Embryonic facial prominence (tissue), 1 donor: ENCODE measurements around the gene TOGARAM2.

Experiments used
- DNase-seq: peaks from one replicate; pipeline ENCODE4 v3.0.0-alpha.2; 2016; ENCODE audit errors: extremely low spot score

The TOGARAM2 gene

GRCh38 chr2:28981016-28981441 is at the start of gene TOGARAM2:
Gene TOGARAM2 (plus strand): TSS chr2:28981298. CDS start chr2:28994835, 13,537 bp downstream.
- no peak for DNase-seq

DNA sequence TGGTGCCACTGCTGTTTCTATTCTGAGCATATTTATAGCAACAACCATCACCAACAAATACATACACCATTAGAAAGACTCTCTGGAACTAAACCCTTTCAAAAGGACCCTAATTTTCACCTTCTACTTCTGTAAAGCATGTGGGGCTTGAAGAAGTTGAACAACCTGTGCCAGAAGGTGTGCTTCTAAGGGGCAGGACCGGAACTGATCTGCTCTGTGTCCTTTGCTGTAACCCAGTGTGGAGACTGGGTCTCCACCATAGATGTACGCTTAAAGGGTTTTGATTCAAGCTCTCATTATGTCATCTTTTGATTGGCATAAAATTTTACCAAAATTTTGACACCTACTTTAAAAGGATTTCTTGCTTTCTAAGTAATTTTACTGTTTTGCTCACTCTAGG is 46.3 kb upstream of the TOGARAM2 start:
- DNase-seq, result no peak

- DNase-seq, result no peak
Measured at GRCh38 chr2:28941008-28941407, 40.1 kb upstream of the TOGARAM2 start.

GRCh38 chr2:28944535-28945248 is 36.4 kb upstream of the TOGARAM2 start:
- DNase-seq, result no peak

DNA sequence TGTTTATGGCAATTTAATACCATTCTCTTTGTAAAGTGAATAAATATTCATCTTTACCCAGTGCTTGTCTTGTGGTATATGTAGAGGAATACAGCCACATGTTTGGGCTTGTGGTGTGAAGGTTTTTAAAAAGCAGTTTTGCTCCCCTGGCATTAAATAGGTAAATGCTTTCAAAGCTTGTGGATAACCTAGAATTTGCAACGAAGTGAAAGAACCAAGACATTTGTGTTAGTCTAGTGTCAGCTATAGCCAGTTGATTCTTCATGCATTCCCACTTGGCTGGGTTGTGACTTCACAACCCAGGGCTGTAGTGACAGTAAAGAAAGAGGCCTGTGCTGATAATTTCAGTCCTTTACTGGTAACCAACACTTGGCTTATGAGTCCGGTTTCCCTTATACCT is 32.9 kb upstream of the TOGARAM2 start:
- no peak for DNase-seq

DNA sequence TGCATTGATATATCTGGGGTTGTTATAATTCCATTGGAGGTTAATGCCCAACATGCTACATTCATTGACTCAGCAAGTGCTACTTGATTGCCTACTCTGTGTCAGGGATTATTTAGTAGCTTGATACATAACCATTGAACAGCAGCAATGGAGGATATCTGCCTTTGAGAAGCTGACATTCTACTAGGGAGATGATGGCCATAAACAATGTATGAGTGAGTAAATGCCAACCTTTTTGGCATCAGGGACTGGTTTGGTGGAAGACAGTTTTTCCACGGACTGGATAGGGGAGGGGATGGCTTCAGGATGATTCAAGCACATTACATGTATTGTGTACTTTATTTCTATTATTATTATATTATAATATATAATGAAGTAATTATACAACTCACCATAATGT is 31.9 kb upstream of the TOGARAM2 start:
- no peak for DNase-seq

DNA sequence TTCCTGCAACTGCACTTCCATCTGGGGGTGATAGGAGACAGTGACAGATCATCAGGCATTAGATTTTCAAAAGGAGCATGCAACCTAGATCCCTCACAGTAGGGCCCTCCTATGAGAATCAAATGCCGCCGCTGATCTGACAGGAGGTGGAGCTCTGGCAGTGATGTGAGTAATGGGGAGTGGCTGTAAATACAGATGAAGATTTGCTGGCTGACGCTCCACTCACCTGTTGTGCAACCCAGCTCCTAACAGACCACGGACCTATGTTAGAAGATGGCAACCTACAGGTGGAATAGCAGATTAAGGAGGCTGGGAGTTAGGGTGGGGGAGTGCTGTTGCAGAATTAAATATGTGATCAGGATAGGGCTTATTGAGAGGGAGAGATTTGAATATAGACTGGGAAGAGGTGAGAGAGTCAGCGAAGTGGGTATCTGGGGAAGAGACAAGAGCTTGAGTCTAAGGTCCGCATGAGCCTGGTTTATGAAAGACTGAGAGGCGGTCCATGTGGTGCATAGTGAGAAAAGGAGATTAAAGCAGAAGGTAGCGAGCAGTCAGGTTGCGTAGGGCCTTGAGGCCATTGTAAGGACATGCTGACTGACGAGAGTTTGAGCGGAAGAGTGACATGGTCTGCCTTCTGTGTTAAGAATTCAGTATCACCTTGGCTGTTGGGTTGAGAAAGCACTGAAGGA is 31.3 kb upstream of the TOGARAM2 start:
- no peak for DNase-seq

GRCh38 chr2:28950941-28951630 is 30.0 kb upstream of the TOGARAM2 start:
- DNase-seq, result no peak

GRCh38 chr2:28951910-28952835 is 28.9 kb upstream of the TOGARAM2 start:
- DNase-seq, result no peak

GRCh38 chr2:28952836-28953211 is 28.3 kb upstream of the TOGARAM2 start:
- DNase-seq, result no peak

DNA sequence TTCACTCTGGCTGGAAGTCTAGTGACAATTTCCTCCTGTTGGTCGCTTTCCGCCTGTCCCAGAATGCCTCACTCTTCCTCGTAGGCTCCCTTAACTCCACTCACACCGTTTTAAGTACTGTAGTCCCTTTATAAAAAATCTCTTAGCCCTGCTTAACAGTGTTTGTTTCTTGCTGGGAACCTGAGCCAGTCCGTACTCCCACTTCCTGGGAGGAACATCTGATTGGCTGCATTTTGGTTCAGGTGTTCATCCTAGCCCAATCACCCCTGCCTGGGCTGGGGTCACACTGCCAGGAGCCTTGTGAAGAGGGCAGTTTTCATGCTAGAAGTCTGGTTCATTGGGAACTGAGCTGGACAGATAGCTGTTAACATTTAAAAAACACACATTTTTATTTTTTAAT is 25.6 kb upstream of the TOGARAM2 start:
- DNase-seq, result no peak

- no peak for DNase-seq
Measured at GRCh38 chr2:28956415-28956826, 24.7 kb upstream of the TOGARAM2 start.

GRCh38 chr2:28956890-28957289 is 24.2 kb upstream of the TOGARAM2 start:
- no peak for DNase-seq

- peak; percentile 76 for DNase-seq
Measured at GRCh38 chr2:28958689-28959088, 22.4 kb upstream of the TOGARAM2 start.

DNA sequence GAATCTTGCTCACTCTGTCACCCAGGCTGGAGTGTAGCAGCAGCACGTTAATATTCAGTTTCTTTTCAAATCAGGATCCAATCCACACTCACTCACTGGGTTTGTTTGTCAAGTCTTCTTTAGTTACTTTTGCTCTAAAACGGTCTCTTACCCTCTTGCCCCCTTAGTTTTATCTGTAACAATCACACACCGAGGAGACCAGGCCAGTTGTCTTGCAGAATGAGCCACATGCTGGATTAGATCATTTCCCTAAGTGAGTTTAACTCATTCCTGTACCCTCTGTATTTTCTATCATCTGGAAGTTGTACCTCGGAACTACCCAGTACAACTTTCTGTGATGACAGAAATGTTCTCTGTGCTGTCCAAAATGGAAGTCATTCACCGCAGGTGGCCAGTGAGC is 20.7 kb upstream of the TOGARAM2 start:
- no peak for DNase-seq

DNA sequence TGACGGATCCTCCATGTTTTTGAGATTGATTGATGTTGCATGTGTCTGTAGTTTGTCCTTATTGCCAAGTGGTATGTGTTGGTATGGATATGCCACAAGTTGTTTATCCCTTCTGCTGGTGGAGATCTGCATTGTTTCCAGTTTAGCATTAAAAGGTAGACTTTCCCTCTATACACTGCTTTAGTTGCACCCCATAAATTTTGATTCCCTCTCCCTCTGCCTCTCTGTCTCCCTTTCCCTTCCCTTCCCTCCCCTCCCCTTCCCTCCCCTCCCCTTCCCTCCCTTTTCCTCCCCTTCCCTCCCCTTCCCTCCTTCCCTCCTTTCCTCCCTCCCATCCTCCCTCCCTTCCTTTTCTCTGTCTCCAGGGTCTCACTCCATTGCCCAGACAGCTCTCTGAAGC is 18.6 kb upstream of the TOGARAM2 start:
- no peak for DNase-seq

DNA sequence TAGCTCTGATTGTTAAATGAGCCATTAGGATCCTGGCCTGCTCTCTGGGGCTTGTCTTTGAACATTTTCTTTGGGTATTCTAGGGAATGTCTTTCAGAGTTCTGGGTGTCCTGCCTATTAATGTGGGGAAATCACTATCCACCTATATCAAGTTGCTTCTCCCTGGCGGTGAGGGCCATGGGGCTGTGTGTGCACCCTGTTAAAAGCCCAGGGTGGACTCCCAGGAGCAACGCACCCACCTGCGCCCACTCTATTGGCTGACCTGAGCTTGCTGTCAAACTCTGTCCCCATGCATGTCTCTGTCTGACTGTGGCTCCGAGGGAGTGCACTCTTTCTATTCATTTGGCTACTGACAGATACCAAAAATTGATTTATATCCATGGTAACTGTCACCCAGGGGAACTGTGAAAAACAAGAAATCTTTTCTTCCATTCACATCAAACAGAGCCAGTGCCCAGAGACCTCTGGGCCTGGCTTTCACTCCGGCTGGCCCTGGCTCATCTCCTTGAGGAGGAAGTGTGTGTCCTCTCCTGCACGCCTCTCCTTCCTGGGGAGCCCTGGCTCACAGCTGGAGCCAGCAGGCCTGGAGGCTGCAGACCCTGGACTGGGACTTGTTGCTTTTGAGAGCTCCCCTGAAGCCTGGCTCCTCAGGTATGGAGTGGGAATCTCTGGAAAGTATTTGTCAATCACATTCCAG is 10.5 kb upstream of the TOGARAM2 start:
- no peak for DNase-seq

GRCh38 chr2:28972778-28973335 is 8.2 kb upstream of the TOGARAM2 start:
- DNase-seq, result no peak

- DNase-seq, result no peak
Measured at GRCh38 chr2:28974252-28974651, 6.8 kb upstream of the TOGARAM2 start.

DNA sequence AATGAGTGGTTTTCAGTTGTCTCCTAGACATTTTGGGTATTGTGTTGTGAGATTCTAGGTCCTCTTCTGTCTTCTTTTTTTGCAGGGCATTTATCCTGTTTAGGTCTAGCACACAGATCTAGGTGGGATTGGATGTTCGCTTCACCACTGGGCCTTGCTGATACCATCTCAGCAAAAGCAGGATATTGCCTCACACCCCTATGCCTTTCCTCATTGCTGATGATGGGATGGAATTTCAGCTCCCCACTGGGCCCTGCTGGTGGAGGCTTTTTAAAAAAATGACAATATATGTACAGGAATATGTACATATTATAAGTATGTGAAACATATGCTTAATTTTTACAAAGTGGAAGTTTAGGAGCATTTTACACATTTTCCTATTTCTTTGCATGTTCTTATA is 5.4 kb upstream of the TOGARAM2 start:
- DNase-seq, result no peak

- no peak for DNase-seq
Measured at GRCh38 chr2:28976584-28976983, 4.5 kb upstream of the TOGARAM2 start.
